ENCODE data around the gene SYCP1. TPM values are rescaled to one million over a fixed set of nuclear protein-coding genes. Genes with fewer than 3 reads are reported as not detected.
A peak's percentile ranks its signal among the peaks of the same experiment; 100 is the strongest.

SYCP1 gene
- total RNA-seq, 1 donor from 2014 or later: 0.17 TPM

GRCh38 chr1:114926607-114927006 is 71.9 kb downstream of the SYCP1 start:
- Histone ChIP-seq H3K4me3 (ENCODE audit: low read depth, low read length) (no peak overlapping the region), H3K27me3 (ENCODE audit: control insufficient read depth, insufficient read depth, low read length) (no peaks in the 10 kb centered on the region), H3K36me3 (ENCODE audit: control insufficient read depth, insufficient read depth, low read length) (no peaks in the 10 kb centered on the region)
- DNase-seq (ENCODE audit: low read depth): no peak
- no peak for TF ChIP-seq CTCF (IDR thresholded peaks at IDR 0.05; ENCODE audit: insufficient read depth, low read length, poor library complexity, severe bottlenecking)

GRCh38 chr1:114927401-114927800 is 72.7 kb downstream of the SYCP1 start:
- no peak for DNase-seq (ENCODE audit: low read depth)
- no peaks in the 10 kb centered on the region for H3K27me3 ChIP-seq (ENCODE audit: control insufficient read depth, insufficient read depth, low read length)
- no peaks in the 10 kb centered on the region for H3K36me3 ChIP-seq (ENCODE audit: control insufficient read depth, insufficient read depth, low read length)
- no peak overlapping the region for H3K4me3 ChIP-seq (ENCODE audit: low read depth, low read length)
- TF ChIP-seq CTCF (IDR thresholded peaks at IDR 0.05; ENCODE audit: insufficient read depth, low read length, poor library complexity, severe bottlenecking): no peak

- no peaks in the 10 kb centered on the region for H3K27me3 ChIP-seq (ENCODE audit: control insufficient read depth, insufficient read depth, low read length)
- no peak for DNase-seq (ENCODE audit: low read depth)
Measured at GRCh38 chr1:114956570-114956969, 101.9 kb downstream of the SYCP1 start.

GRCh38 chr1:114959423-114959822 is 104.8 kb downstream of the SYCP1 start:
- no peak for DNase-seq (ENCODE audit: low read depth)
- Histone ChIP-seq H3K4me3 (ENCODE audit: low read depth, low read length) (no peak overlapping the region), H3K27me3 (ENCODE audit: control insufficient read depth, insufficient read depth, low read length) (no peaks in the 10 kb centered on the region), H3K36me3 (ENCODE audit: control insufficient read depth, insufficient read depth, low read length) (no peaks in the 10 kb centered on the region)
- TF ChIP-seq CTCF (IDR thresholded peaks at IDR 0.05; ENCODE audit: insufficient read depth, low read length, poor library complexity, severe bottlenecking): no peak

More at GRCh38 chr1:114956570-114956969, 101.9 kb downstream of the SYCP1 start:
- TF ChIP-seq CTCF (IDR thresholded peaks at IDR 0.05; ENCODE audit: insufficient read depth, low read length, poor library complexity, severe bottlenecking): peak; percentile 37
- Histone ChIP-seq H3K4me3 (ENCODE audit: low read depth, low read length) (no peak overlapping the region), H3K36me3 (ENCODE audit: control insufficient read depth, insufficient read depth, low read length) (no peaks in the 10 kb centered on the region)

- H3K4me3 ChIP-seq (ENCODE audit: low read depth, low read length): no peak overlapping the region
- no peaks in the 10 kb centered on the region for H3K27me3 ChIP-seq (ENCODE audit: control insufficient read depth, insufficient read depth, low read length)
- DNase-seq (ENCODE audit: low read depth): no peak
- TF ChIP-seq CTCF (IDR thresholded peaks at IDR 0.05; ENCODE audit: insufficient read depth, low read length, poor library complexity, severe bottlenecking): no peak
- H3K36me3 ChIP-seq (ENCODE audit: control insufficient read depth, insufficient read depth, low read length): no peaks in the 10 kb centered on the region
Measured at GRCh38 chr1:114976891-114977290, 122.2 kb downstream of the SYCP1 start.

- peak; percentile 62 for TF ChIP-seq CTCF (IDR thresholded peaks at IDR 0.05; ENCODE audit: insufficient read depth, low read length, poor library complexity, severe bottlenecking)
Measured at GRCh38 chr1:114979278-114979891, 124.7 kb downstream of the SYCP1 start.

More at GRCh38 chr1:114979278-114979891, 124.7 kb downstream of the SYCP1 start:
- H3K36me3 ChIP-seq (ENCODE audit: control insufficient read depth, insufficient read depth, low read length): no peaks in the 10 kb centered on the region
- DNase-seq (ENCODE audit: low read depth): no peak
- no peak overlapping the region for H3K4me3 ChIP-seq (ENCODE audit: low read depth, low read length)
- H3K27me3 ChIP-seq (ENCODE audit: control insufficient read depth, insufficient read depth, low read length): no peaks in the 10 kb centered on the region

All from kidney epithelial cell (primary cell).